GM19193 (cell line): ENCODE measurements around the gene TRDMT1.

ENCODE experiments used
- POLR2A ChIP-seq: IDR thresholded peaks from 4 replicates; pipeline ENCODE4 v1.6.1; 2011; ENCODE audit not compliant: insufficient read depth, insufficient read length; ENCODE audit errors: extremely low read depth

The TRDMT1 gene, protein sequence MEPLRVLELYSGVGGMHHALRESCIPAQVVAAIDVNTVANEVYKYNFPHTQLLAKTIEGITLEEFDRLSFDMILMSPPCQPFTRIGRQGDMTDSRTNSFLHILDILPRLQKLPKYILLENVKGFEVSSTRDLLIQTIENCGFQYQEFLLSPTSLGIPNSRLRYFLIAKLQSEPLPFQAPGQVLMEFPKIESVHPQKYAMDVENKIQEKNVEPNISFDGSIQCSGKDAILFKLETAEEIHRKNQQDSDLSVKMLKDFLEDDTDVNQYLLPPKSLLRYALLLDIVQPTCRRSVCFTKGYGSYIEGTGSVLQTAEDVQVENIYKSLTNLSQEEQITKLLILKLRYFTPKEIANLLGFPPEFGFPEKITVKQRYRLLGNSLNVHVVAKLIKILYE

GRCh38 chr10:17200912-17201793 is at the start of gene TRDMT1:
TRDMT1 (minus strand) TSS chr10:17201672; CDS start chr10:17201634, 38 bp downstream.
- peak; percentile 72 for TF ChIP-seq POLR2A

DNA sequence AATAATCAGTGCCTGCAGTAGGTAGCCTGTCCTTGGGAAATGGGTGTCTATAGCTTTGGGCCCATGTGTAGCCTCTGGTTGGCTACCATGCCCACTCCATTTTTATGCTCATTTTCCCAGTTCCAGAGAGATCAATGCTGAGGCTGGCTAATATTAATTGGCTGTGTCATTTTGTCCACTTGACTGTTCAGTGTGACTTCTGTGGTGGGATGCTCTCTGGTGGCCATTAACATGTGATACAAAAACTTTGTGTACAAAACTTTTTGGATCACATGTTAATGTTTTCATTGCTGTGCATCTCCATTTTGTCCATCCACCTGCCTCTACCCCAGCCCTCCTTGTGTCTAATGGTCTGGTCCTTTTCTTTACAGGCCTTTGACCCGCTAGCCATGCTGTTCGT is 49.3 kb upstream of the TRDMT1 start:
- no peak for TF ChIP-seq POLR2A

- TF ChIP-seq POLR2A = no peak
These were observed 48.3 kb upstream of the TRDMT1 start for GRCh38 chr10:17249820-17250219.

- TF ChIP-seq POLR2A = no peak
These were observed 47.5 kb upstream of the TRDMT1 start for GRCh38 chr10:17248964-17249363.

DNA sequence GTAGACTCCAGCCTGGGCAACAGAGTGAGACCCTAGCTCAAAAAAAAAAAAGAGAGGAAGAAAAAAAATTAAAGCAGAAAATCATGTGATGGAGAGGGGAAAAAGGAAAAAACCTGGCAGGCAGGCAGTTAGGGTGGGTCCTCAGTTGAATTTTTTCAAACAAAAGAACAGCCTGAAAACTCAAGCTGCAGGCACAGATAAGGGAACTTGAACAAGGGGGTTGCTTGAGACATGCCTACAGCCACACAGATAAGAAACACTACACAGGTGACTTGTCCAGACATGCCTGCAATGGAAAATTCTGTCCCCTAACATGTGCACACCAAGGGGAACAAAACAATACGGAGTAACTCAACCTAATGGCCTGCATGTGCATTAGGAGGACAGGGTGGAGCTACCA is 45.7 kb upstream of the TRDMT1 start:
- TF ChIP-seq POLR2A = no peak

DNA sequence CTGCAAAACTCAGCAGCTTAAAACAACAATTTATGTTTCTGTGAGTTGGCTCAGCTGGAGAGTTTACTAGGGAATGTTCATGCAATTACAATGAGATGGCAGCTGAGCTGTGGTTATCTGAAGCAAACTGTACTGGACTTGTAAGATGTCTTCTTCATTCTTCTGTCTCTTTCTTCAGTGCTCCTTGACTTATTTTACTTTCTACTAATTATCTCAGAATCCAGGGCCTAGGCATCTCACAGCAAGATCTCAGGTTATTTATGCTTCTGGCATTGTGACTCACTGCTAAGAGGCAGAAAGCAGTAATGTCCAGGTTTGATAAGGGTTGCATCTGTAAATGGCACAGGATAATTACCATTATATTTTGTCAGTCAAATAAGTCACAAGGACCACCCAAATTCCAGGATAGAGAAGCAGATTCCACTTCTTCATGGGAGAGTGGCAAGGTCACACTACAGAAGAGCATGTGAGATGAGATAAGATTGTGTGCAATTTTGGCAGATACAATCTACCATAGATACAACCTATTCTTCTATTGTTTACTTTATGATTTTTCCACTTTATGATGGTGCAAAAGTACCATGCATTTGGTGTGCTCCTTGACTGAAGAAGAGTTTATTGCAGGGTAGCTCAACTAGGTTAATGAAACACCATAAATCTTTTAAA is 43.4 kb upstream of the TRDMT1 start:
- no peak for TF ChIP-seq POLR2A

- TF ChIP-seq POLR2A = no peak
These were observed 40.3 kb upstream of the TRDMT1 start for GRCh38 chr10:17241611-17242333.

DNA sequence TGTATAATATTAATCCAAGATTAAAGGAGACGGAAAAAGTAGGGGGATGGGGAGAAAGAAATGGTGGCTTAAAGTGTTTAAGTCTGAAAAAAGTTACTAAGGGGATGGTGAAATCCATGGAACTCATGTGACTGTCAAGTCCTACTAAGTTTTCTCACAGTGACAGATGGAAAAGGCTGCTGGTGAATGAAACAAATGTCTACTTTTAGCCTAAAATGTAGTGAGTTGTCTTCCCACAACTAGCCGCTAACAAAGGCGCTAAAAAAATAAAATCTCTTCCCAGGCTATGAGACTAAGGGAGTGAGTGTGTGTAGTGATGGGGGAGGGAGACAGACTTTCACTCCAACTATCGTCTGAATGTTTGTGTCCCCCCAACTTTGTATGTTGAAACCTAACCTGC is 39.1 kb upstream of the TRDMT1 start:
- no peak for TF ChIP-seq POLR2A

DNA sequence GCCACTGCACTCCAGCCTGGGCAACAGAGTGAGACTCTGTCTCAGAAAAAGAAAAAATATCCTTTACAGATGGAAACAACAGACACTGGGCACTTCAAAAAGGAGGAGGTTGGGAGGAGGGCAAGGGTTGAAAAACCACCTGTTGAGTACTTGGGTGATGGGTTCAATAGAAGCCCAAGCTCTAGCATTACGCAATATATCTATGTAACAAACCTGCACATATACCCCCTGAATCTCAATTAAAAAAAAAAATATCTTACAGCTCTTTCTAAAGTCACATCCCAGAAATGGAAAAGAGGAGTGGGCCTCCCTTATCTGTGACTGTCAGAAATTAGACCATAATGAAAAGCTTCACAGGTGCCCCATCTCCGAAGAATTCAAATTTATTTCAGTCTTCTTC is 38.6 kb upstream of the TRDMT1 start:
- TF ChIP-seq POLR2A = no peak

DNA sequence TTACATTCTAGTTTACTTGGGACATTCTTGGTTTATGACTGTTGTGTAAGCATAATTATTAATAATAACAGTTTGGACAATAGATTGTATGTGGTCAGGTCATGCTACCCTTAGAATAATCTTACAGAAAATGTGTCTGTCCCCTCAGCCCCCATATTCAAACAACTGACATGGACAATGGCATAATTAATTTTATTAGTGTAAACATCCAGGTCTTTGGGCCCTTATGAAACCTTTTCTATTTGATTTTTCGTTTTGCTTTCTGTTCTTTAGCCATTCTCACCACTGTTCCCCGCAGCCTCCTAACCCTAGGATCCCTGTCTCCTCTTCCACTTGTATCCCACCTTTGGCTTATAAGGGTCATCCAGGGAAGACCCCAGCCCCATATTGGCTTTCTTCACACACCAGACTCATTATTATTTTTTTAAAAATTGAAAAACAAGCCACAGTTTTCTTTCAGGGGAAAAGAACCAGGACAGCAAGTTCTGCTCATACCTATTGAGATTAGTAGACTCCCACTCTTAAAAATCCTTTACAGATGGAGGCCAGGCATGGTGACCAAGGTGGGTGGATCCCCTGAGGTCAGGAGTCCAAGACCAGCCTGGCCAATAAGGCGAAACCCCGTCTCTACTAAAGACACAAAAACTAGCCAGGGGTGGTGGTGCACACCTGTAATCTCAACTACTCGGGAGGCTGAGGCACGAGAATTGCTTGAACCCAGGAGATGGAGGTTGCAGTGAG is 38.0 kb upstream of the TRDMT1 start:
- no peak for TF ChIP-seq POLR2A

DNA sequence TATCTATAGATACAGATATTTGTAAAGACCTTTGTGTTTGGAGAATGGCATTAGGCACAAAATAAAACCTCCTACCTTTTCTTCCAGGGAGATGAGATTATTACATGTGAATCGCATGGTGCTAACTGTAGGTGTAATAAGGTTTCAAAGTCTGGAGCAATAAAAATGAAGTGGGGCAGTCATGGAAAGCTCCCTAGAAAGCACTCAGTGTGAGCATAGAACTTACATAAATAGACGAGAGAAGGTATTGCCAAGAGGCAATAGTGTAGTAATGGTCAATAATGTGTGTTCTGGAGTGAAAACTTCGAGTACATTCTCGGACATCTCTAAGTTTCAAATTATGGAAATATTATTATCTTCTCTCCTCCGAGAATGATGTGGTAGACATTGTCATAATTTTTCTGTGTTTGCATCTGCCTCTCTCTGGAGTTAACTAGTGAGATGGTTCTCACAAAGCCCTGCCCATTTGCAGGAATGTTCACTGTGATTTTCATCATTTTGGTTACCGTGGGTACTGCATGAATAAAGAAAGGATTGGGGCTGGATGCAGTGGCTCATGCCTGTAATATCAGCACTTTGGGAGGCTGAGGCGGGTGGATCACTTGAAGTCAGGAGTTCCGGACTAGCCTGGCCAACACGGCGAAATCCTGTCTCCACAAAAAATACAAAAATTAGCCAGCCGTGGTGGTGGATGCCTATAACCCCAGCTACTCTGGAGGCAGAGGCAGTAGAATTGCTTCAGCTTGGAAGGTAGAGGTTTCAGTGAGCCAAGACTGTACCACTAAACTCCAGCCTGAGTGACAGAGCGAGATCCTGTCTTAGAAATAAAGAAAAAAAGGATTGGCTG is 37.2 kb upstream of the TRDMT1 start:
- no peak for TF ChIP-seq POLR2A

- no peak for TF ChIP-seq POLR2A
These were observed 36.5 kb upstream of the TRDMT1 start for GRCh38 chr10:17237915-17238444.

GRCh38 chr10:17237149-17237527 is 35.7 kb upstream of the TRDMT1 start:
- TF ChIP-seq POLR2A = no peak
